ENCODE results near the gene IGFBP5.

IGFBP5 gene

DNA sequence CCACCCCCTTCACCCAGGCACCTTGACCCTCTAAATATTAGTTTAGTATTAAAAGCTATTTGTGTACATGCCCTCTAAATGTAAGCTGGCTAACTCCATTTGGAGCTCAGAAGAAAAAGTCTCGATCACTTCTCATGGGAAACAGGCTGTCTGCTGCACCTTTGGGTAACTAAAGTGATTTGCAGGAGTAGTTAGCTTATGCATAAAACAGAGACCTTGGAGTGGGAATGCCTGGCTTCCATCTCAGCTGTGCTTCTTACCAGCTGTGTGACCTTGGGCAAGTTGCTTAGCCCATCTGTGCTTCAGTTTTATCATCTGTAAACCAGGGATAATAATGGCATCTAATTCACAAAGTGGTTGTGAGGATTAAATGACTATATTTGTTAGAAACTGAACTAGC, 32.2 kb downstream of the IGFBP5 start:
- no peak for DNase-seq

DNA sequence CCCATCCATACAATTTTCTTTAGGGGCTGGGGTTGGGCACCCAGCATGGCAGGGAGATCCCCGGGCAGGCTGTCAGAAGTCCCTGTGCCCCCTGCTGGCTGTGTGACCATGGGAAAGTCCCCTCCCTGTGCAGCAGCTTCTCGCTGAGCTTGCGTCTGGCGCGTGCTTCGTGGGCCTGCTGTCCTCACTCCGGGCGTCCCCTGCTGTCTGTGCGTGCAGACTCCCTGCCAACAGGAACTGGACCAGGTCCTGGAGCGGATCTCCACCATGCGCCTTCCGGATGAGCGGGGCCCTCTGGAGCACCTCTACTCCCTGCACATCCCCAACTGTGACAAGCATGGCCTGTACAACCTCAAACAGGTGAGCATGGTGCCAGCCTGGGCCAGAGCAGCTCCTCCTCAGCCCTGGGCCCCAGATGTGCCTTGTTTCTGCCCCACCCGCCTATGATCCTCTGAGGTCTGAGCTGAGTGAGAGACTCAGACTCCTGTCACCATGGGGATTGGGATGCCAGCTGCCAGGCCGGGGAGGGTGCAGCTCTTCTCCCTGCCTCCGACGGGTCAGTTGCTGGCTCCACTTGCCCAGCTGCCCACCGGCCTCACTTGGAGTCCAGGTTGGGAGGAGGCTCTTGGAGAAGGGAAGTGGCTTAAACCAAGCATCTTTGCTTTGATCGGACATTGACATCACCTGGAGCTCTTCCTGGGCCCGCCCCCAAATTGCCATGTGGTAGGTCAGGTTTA, 33.5 kb downstream of the IGFBP5 start:
- no peak for DNase-seq

DNA sequence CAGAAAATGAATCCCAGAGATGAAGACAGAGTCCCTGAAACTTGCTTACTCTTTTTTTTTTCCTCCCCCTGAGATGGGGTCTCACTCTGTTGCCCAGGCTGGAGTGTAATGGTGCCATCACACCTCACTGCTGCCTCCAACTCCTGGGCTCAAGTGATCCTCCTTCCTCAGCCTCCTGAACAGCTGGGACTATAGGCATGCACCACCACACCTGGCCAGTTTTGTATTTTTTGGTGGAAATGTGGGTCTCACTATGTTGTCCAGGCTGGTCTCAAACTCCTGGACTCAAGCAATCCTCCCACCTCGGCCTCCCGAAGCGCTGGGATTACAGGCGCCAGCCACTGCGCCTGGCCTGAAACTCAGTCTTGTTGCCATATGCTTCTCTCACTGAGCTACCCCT, 34.3 kb downstream of the IGFBP5 start:
- DNase-seq, result no peak

DNA sequence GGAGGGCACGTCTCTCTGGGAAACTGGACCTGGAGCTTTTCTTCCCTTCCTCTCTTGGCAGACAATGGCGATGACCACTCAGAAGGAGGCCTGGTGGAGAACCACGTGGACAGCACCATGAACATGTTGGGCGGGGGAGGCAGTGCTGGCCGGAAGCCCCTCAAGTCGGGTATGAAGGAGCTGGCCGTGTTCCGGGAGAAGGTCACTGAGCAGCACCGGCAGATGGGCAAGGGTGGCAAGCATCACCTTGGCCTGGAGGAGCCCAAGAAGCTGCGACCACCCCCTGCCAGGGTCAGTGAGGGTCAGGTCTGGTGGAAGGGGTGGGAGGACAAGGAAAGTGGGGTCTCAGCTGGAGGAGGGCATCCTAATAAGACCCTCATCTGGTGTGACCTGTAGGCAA, 34.9 kb downstream of the IGFBP5 start:
- no peak for DNase-seq

DNA sequence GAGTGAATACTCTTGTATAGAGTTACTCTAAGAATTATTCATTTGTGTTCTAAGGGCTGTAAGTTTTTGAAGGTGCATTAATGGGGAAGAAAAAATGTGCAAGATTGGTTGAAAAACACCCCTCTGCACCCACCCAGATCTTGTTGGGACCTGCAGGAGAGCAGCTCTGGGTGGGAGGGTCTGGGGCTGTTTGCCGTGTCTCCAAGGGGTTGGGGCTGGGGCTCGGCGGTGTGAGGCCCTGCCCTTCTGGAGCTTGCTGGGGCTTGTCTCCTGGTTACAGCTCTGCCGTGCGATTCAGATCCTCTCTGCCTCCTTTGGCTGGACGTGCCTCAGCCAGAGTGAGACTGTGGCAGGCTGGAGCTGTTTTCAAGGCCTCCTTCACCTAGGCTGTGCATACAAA, 36.1 kb downstream of the IGFBP5 start:
- DNase-seq, result no peak

DNA sequence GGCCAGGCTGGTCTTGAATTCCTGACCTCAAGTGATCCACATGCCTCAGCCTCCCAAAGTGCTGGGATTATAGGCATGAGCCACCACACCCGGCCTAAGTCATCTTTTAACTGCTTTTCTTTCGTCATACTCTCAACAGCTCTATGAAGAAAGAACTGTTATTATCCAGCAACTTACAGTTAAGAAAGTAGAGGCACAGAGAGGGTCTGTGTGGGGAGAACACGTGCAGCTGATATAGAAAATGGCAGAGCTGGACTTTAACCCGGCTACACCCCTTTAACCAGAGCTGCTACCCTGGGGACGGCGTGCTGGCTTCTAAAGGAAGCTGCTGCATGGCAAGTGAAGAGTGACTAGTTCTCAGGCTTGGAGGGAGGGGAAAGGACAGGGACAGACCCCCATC, 36.6 kb downstream of the IGFBP5 start:
- DNase-seq, result no peak

DNA sequence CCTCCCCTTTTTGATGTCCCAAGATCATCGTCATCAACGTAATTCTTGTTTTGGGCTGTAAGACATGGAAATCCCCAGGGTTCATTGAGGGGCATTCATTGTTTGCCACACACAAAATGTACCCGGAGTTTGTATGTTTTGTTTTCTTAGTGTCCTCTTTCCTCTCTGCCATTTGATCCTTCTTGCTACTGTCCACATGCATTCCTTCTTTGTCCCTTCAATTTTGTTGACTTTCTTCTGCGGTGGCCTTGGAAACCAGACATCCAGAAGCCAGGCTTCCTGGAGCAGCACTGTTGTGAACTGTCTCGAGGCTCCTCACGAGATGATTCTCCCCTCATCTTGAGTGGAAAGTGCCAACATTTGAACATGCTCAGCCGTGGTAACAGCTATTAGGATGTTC, 37.4 kb downstream of the IGFBP5 start:
- no peak for DNase-seq

DNA sequence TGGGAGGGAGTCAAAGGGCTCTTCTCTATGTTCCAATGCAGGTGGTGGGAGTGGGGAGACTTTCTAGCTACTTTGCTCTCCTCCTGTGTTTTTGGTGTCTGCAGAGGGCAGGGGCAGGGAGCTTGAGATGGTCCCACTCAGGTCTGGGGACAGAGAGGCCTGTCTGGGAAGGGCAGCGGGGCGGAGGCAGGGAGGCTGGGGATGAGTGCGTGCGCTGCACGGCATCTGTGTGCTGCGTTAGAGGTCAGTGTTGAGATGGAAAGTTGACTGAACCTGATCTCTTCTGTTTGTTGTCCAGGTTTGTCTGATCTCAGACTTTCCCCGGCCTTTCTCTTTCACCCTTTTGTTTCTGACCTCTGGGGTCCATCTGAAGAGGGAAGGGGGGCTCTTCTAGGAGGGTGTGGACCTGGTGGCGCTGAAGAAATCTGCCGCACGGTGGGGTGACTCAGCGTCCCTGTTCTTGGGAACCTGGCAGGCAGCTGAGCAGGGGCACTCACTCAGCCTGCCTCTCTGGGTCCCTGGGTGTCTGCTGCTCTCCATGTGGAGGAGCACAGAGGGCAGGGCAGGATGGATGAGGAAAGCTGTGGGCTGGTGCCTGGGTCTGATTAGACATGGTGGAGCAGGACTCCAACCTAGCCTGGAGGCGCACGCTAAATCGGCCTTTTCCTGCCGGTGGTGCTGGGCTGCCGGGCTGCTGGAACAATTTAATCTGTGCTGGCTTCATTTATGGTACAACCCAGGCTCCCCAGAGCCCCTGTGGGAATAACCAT, 38.1 kb downstream of the IGFBP5 start:
- DNase-seq, result no peak

DNA sequence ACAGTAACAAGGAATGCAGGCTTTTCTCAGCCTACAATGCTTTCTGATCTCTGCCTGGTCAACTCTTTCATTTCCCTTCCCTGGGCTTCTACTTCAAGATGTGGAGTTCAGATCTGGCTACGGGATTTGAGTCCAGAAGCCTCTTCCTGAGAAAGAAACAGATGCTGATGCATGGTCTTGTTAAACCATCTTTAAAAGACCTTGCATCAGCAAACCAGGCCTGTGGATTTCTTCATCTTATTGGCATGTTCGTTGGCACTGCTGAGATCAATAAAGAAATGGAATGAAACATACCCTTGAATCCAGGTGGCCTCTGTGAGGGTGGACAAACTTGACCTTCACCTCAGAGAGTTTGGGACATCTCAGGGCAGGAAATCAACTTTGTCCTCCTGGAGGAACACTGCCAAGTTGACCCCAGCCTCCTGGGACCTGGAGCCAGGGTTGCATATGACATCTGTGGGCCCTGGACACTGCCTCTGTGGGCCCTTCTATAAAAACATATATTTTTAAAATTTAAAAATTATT, 40.8 kb downstream of the IGFBP5 start:
- no peak for DNase-seq

DNA sequence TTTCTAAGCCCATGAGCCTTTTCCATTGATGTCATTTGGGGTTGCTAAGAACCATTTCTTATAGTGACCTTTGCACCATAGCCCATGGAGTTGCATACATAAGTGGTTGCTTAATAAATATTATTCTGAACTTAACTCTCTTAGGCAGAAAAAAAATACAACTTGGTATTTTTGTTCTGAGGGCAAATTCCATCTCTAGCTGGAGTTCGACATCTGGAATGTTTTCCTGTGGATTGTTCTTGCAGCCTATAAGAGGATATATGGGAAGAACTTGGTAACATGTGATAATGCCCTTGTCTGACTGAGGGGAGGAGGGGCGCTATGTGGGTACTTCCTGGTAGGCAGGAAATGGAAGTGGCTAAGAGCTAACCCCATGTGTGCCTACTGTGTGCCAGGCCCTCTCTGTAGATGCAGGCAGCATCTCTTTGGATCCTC, 41.4 kb downstream of the IGFBP5 start:
- no peak for DNase-seq

DNA sequence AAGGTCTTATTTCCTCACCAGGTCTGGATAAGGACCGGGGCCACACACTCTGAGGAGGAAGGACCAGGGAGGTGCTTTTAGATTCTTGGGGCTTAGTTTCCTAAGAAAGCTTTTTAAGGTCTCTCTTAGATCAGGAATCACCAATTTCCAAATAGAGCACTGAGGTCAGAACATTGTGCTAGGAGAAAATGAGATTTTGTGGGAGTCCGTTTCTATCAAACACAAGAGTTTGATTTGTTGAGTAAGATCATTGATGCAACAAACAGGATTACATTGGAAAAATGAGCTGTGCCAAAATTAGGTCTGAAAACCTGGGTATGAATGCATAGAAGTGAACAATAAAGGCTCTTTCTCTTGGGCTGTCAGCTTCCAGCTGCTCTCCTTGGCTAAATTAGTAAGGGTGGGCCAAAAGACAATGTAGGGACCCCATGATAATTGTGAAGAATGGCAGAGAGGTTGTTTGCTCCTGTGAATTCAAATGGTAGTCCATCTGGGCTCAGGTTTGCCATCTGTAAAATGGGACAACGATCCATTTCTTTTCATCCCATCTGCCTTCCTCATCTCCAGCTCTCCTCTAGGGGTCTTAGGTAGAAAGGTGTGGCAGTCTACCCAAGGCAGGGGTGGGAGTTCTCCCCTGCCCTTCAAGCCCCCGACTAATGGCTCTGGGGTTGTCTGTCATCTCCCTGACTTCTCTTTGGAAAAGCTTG, 42.1 kb downstream of the IGFBP5 start:
- DNase-seq, result no peak

DNA sequence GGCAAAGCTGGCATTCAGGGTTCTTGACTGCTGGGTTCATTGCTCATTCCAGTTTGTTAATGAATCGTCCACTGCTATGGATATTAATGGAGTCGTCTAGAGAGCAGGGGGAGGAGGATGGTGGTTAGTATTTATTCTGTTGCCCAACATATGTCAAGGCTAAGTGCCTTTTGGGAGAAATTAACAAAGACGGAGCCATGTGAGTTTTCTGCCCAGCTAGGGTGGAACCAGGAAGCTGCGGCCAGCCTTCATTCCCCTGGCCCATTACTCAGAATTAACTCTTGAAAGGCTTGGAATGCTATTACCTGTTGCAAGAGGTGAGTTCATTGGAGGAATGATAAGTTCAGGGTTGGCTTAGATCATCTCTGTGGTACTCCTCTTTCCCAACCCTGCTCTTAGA, 42.8 kb downstream of the IGFBP5 start:
- no peak for DNase-seq

DNA sequence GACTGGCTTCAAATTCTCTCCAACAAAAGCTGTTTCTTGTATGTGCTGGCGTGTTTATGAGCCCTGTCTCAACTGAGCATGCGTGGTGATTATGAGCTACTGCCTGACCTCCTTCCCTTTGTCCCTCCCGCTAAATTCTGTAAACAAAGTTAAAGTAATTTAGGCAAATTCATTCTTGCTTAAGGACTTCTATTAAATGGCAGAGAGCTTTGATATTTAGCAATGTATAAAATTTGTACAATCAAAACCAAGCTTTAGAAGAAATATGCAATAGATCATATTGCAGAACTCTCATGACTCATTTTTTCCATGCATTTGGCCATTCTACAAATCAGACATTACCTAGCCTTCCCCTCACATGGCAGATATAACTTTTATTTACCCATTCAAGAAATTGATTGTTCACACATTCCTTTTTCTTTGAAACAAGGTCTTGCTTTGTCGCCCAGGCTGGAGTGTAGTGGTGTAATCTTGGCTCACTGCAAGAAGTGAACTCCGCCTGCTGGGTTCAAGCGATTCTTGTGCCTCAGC, 43.9 kb downstream of the IGFBP5 start:
- DNase-seq, result no peak

DNA sequence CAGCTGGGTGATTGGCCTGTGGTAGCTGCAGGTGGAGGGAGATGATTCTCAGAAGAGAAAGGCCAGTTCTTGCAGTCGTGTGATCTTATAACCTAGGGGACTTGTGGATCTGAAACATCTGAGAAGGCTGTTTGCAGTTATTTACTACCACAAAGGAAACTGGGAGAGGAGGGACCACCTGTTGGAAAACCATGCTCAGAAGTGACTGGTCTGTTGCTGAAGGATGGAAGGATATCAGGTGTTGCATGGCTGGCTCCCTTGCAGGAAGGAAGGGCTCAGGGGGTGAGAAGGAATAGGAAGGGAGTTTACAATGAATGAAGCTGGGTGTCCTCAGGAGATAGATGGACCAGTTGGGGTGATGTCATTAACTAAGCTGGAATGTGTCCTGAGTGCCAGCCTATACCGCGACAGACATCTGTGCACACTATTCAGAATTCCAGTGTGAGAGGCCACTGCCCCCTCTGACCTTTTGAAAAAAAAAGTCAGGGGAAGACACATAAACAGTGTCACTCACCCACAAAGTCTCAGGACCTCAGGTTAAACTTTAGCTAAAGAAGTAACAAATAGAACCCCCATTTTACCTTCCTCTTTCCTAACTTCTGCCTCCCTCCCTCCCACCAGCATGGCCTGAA, 44.6 kb downstream of the IGFBP5 start:
- DNase-seq, result no peak

DNA sequence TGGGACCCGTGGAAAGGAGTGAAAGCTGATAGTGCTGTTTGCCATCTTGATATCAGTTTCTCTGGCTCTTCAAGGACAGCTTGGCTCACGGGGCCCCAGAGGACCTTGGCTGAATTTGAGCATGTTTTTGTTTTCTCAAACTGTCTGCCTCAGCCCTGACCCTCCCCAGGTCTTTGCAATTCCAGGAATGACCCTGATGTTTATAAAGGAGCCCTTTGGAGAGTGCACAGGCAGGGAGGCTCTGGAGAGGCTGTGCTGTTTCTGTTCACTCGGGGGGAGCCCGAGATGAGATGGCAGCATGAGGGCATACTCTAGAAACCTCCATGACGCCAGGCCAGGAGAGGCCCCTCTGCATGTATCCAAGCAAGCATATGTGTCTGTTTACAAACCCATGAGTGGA, 45.8 kb downstream of the IGFBP5 start:
- no peak for DNase-seq

DNA sequence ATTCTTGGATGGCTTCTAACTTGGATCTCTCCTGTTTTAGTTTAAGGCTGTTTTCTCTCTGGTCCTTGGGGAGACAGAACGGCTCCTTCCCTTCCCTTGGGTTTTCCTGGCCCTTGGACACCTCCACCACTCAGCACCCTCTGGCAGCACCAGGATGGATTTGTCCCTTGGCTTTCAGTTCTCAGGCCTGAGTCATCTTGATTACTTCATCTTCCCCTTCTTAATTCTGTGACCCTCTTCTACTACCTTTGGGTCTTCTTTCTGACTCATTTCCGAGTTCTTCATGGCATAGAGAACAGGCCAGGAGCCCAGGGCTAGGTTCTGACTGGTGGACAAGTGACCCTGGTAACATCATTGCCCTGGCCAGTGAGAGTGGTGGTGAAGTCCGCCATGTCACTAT, 47.2 kb downstream of the IGFBP5 start:
- no peak for DNase-seq

DNA sequence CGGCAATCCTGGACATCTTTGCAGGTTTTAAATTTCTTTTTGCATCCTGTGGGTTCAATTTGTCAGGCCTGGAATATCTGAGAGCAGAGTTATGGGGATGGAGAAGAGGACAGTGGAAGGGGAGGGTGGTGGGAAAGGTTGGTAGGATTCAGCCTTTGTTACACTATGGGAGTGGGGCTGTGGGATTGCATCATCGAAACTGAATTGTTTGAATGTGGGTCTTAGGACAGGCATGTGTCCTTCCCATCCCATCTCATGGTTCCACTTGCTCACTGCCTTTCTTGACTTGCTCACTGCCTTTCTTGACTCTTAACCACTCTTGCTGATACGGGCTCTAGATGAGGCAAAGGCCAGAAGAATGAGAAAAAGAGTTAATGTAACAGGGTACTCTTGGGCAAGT, 49.2 kb downstream of the IGFBP5 start:
- no peak for DNase-seq

DNA sequence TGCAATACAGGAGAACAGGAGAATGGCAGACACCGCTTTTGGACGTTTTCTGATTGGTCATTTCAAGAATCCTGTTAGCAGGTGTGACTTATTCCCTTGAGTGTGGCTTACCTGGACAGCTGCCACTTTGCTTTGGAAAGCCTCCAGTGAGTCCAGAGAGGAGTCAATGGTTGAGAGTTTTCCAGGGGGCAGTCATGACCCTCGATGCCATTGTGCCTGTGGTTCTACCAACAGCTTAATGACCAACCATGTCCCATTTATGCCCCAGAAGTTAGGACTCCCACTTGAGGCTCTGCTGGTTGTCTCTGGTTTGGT, 49.8 kb downstream of the IGFBP5 start:
- DNase-seq, result no peak

DNA sequence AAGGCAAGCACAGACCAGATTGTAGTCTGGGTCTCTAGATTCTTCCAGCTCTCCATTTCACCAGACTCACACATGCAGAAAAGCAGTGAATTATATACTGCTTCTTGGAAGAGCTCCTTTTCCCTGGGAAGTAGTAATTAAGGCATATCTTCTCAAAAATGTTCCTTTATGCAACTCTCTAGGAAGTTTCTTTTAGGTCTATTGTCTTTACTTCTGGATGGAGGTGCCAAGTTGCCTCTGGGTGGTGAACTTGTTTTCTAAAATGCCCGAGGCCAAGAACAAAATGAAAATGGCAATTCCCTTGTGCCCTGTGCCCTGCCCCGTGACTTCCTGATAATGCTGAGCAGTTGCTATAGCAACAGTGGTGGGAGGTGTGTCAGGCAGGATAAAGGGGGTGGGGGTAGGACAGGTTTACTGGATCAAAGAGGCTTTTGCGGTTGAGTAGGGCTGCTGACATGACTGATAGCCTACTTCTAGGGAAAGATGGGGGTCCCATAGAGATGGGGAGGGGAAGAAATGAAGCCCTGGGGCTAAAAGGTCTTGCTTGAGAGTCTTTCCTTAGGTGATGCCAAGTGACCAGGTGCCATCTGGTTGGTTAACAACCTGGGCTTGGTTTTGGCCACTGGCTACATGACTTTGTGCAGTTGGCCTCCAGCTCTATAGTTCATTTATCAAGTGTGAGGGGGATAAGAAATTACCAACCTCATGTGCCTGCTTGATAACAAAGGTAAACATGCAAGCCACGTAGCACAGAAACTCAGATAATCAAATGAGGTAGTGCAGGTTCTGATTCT, 50.3 kb downstream of the IGFBP5 start:
- DNase-seq, result no peak

DNA sequence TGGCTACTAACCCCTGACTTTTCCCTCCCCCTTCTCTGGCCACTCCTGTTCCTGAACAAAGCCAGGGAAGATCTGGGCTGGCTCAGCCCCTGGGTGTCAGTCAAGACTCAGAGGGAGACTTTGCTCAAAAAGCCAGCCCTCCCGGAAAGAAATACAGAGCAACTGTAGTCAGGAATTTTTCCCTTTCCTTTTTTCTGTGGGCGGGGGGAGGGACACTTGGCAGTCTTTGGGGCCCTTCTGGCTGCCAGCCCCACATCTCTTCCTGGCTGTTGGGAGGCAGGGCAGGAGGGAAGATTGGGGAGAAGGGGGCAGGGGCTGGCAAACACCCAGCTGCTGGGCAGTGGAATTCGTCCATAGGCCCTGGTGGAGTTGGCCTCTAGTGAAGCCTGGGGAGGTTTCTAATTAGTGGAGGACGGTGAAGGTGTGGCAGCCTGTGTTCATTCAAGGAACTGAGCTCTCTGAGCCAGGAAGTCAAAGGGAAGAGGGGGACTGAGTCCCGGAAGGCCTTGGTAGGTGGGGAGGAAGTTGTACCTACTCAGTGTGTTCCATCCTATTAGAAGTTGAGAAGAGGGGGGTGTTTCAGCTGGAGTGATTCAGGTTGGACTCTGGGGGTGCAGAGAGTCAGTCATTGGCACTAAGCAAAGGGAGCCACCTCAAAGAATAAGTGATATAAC, 51.2 kb downstream of the IGFBP5 start:
- no peak for DNase-seq

DNA sequence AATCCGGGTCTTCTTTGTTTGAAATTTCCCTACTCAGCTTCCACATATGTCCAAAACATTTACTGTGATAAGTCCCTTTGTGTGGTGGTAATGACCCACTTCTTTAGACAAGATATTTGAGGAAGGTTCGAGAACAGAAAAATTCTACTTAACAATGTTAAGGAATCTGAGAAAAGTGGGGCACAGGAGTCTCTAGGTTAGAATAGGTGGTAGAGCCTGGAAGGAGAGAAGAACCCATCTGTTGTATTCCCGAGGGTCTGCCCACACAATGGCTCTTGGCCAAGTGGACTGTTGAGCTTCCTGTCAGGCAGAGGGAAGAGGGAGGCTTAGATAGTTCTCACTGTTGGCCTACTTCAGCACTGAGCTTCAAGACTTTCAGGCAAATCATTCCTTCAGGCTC, 57.9 kb downstream of the IGFBP5 start:
- no peak for DNase-seq
